Measurements from ENCODE around the gene SLC49A3. TPM values are rescaled to one million over a fixed set of nuclear protein-coding genes. Genes with fewer than 3 reads are reported as not detected.

SLC49A3 gene
- total and polyA plus RNA-seq, 9 donors = 0.43 to 5.2 (median 2.1) TPM

GRCh38 chr4:675036-675882 is 13.7 kb downstream of the SLC49A3 start:
- no peak for TF ChIP-seq CTCF (IDR thresholded peaks at IDR 0.05)
- TF ChIP-seq EP300 (IDR thresholded peaks at IDR 0.05) = no peak
- TF ChIP-seq POLR2A (IDR thresholded peaks at IDR 0.05) = no peak
- Histone ChIP-seq H3K36me3 (no peaks in the 10 kb centered on the region), H3K27me3 (no peaks in the 10 kb centered on the region), H3K4me3 (peak overlapping the region; percentile 100), H3K27ac (peak overlapping the region; percentile 70 to 97), H3K4me1 (ENCODE audit: insufficient read depth) (peaks cover 12% of the 10 kb centered on the region), H3K9me3 (no peaks in the 10 kb centered on the region)
- WGBS, 3 donors = 53 to 60% (median 59%) methylated on average over 26 of the region's 26 CpGs
- peak in 4 of 5 donors; percentile 47 to 66 (median 62) for DNase-seq
- intact Hi-C loops (cut with DNase I) = loop anchor here in 1 of 4 donors (10.0 kb wide), 2 partner anchors 110 to 1790 kb away; partner anchors contain the start of gene RNF4

GRCh38 chr4:674172-675035 is 14.5 kb downstream of the SLC49A3 start, which contains the start of the genes ATP5ME and MYL5:
ATP5ME (minus strand) TSS chr4:674276; CDS start chr4:674247, 29 bp downstream.
MYL5 (plus strand) TSS chr4:674542; CDS start chr4:678027, 3,485 bp downstream.
- Histone ChIP-seq H3K9me3 (no peaks in the 10 kb centered on the region), H3K27me3 (no peaks in the 10 kb centered on the region), H3K27ac (peak within 1 kb of the TSS; percentile 70 to 97), H3K4me3 (peak within 1 kb of the TSS; percentile 100), H3K4me1 (ENCODE audit: insufficient read depth) (peaks cover 17% of the 10 kb centered on the region), H3K36me3 (no peaks in the 10 kb centered on the region)
- whole genome bisulfite sequencing, 3 donors = 0 to 1% (median 0%) methylated on average over 15 to 84 of the region's 84 CpGs
- peak; percentile 91 to 98 (median 94) for TF ChIP-seq CTCF (IDR thresholded peaks at IDR 0.05)
- peak; percentile 92 for TF ChIP-seq POLR2A (IDR thresholded peaks at IDR 0.05)
- TF ChIP-seq EP300 (IDR thresholded peaks at IDR 0.05) = peak; percentile 78
- intact Hi-C loops (cut with DNase I) = loop anchor here in 1 of 4 donors (5.0 to 10.0 kb wide), 3 partner anchors 110 to 1790 kb away; partner anchors contain the start of genes RNF4 and ZNF141
- DNase-seq = peak; percentile 96 to 99 (median 97)

GRCh38 chr4:673349-674091 is 15.4 kb downstream of the SLC49A3 start:
- H3K9me3 ChIP-seq = no peaks in the 10 kb centered on the region
- no peaks in the 10 kb centered on the region for H3K27me3 ChIP-seq
- peak overlapping the region; percentile 100 for H3K4me3 ChIP-seq
- intact Hi-C loops (cut with DNase I) = loop anchor here in 1 of 4 donors (5.0 to 10.0 kb wide), 3 partner anchors 111 to 1791 kb away; partner anchors contain the start of genes RNF4 and ZNF141
- TF ChIP-seq EP300 (IDR thresholded peaks at IDR 0.05) = no peak
- TF ChIP-seq CTCF (IDR thresholded peaks at IDR 0.05) = no peak
- TF ChIP-seq POLR2A (IDR thresholded peaks at IDR 0.05) = no peak
- H3K36me3 ChIP-seq = no peaks in the 10 kb centered on the region
- peak overlapping the region in 1 of 2 donors; percentile 51 for H3K27ac ChIP-seq
- H3K4me1 ChIP-seq (ENCODE audit: insufficient read depth) = peaks cover 17% of the 10 kb centered on the region
- DNase-seq = no peak
- WGBS, 3 donors = 5 to 8% (median 7%) methylated on average over 38 to 55 of the region's 55 CpGs
